Measurements from ENCODE around the gene SRPK2.
A peak's percentile ranks its signal among the peaks of the same experiment; 100 is the strongest.
"Not testable (repeated sequence)": the region's sequence is repeated elsewhere in the genome, so short reads cannot be mapped to it uniquely, and the experiment has no call there.

The SRPK2 gene

GRCh38 chr7:105304040-105304895 lies 84.5 kb downstream of the SRPK2 start:
- DNase-seq (ENCODE audit: low spot score): no peak

- DNase-seq (ENCODE audit: low spot score): peak; percentile 8
Measured at GRCh38 chr7:105300587-105300986, 88.1 kb downstream of the SRPK2 start.

- no peak for DNase-seq (ENCODE audit: low spot score)
Measured at GRCh38 chr7:105298439-105298894, 90.3 kb downstream of the SRPK2 start.

GRCh38 chr7:105297985-105298384 lies 90.7 kb downstream of the SRPK2 start:
- no peak for DNase-seq (ENCODE audit: low spot score)

GRCh38 chr7:105297309-105297708 lies 91.4 kb downstream of the SRPK2 start:
- DNase-seq (ENCODE audit: low spot score): no peak

GRCh38 chr7:105296491-105296890 lies 92.2 kb downstream of the SRPK2 start:
- DNase-seq (ENCODE audit: low spot score): no peak

- DNase-seq (ENCODE audit: low spot score): no peak
Measured at GRCh38 chr7:105295596-105296352, 92.9 kb downstream of the SRPK2 start.

- DNase-seq (ENCODE audit: low spot score): not testable (repeated sequence)
Measured at GRCh38 chr7:105294482-105294881, 94.2 kb downstream of the SRPK2 start.

GRCh38 chr7:105289704-105290103 lies 99.0 kb downstream of the SRPK2 start:
- no peak for DNase-seq (ENCODE audit: low spot score)

- no peak for DNase-seq (ENCODE audit: low spot score)
Measured at GRCh38 chr7:105286441-105286840, 102.3 kb downstream of the SRPK2 start.

- no peak for DNase-seq (ENCODE audit: low spot score)
Measured at GRCh38 chr7:105285118-105285874, 103.4 kb downstream of the SRPK2 start.

GRCh38 chr7:105284014-105284413 lies 104.7 kb downstream of the SRPK2 start:
- no peak for DNase-seq (ENCODE audit: low spot score)

GRCh38 chr7:105281966-105282365 lies 106.8 kb downstream of the SRPK2 start:
- DNase-seq (ENCODE audit: low spot score): no peak

- DNase-seq (ENCODE audit: low spot score): no peak
Measured at GRCh38 chr7:105279688-105280007, 109.1 kb downstream of the SRPK2 start.

- no peak for DNase-seq (ENCODE audit: low spot score)
Measured at GRCh38 chr7:105278973-105279687, 109.6 kb downstream of the SRPK2 start.

GRCh38 chr7:105278565-105278964 lies 110.2 kb downstream of the SRPK2 start:
- DNase-seq (ENCODE audit: low spot score): no peak

GRCh38 chr7:105277341-105277740 lies 111.4 kb downstream of the SRPK2 start:
- DNase-seq (ENCODE audit: low spot score): no peak

- DNase-seq (ENCODE audit: low spot score): no peak
Measured at GRCh38 chr7:105270117-105270516, 118.6 kb downstream of the SRPK2 start.

GRCh38 chr7:105269397-105269796 lies 119.3 kb downstream of the SRPK2 start:
- DNase-seq (ENCODE audit: low spot score): no peak

- peak; percentile 28 for DNase-seq (ENCODE audit: low spot score)
Measured at GRCh38 chr7:105268511-105269392, 120.0 kb downstream of the SRPK2 start.

- peak; percentile 30 for DNase-seq (ENCODE audit: low spot score)
Measured at GRCh38 chr7:105268056-105268455, 120.7 kb downstream of the SRPK2 start.

All from CD4-positive, alpha-beta T cell treated with Interleukin-6 at 100 ng/mL for 8 hours (primary cell).